Chondrocyte (in vitro differentiated cells): ENCODE data around the gene WNK1. TPM values are rescaled to one million over a fixed set of nuclear protein-coding genes. Genes with fewer than 3 reads are reported as not detected.

Source experiments
- DNase-seq: peaks from one replicate; pipeline ENCODE4 v3.0.0; 2021; ENCODE audit warnings: mixed read lengths, low spot score
- H3K27ac Mint-ChIP-seq: one replicate; pipeline ENCODE4 v1.8.0; 2021; ENCODE audit warnings: mild to moderate bottlenecking, moderate library complexity, mixed read lengths; ENCODE audit not compliant: unreplicated experiment
- H3K27me3 Mint-ChIP-seq: 2 replicates; pipeline ENCODE4 v1.8.0; 2021; ENCODE audit warnings: low read depth, mixed read lengths
- H3K36me3 Mint-ChIP-seq: 2 replicates; pipeline ENCODE4 v1.8.0; 2021; ENCODE audit warnings: low read depth, mixed read lengths
- H3K4me1 Mint-ChIP-seq: 2 replicates; pipeline ENCODE4 v1.8.0; 2021; ENCODE audit warnings: low read depth, mild to moderate bottlenecking, mixed read lengths
- H3K4me3 Mint-ChIP-seq: one replicate; pipeline ENCODE4 v1.8.0; 2021; ENCODE audit warnings: mild to moderate bottlenecking, moderate library complexity, mixed read lengths; ENCODE audit not compliant: unreplicated experiment
- H3K9me3 Mint-ChIP-seq: 2 replicates; pipeline ENCODE4 v1.8.0; 2021; ENCODE audit warnings: low read depth, mixed read lengths
- total RNA-seq: library from RNA; stranded (reverse); gene quantifications from 3 replicates; pipeline ENCODE4 v1.2.1, GENCODE V29; 2021
- TF ChIP-seq, protein P1 (sequence below): fragments of 200-600 bp; sonication (generic); IDR thresholded peaks from 2 replicates; pipeline ENCODE4 v1.5.0; 2021; ENCODE audit warnings: antibody characterized with exemption, mild to moderate bottlenecking, moderate library complexity

WNK1 gene
- total RNA-seq, 1 donor from 2014 or later = 163 TPM

DNA sequence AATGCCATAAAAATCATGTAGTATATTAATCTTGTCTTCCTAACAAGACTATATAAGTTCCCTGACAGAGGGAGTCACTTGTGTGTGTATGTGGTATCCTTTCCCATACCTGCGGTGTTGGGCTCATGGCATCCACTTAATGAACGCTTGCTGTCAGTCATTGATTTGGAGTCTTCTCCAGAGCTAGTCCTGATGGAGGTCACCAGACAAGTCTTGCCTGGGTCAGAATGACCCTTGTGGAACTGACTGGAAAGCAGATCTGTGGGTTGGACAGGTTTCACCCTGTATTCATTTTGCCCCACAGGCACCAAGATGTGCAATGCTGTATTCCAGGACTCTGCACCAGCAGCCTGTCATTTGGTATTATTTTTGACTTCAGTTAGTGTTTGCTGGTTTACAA is 27.3 kb upstream of the WNK1 start:
- Mint-ChIP-seq H3K4me3 (no peak overlapping the region), H3K27ac (no peak overlapping the region), H3K27me3 (no peaks in the 10 kb centered on the region), H3K9me3 (no peaks in the 10 kb centered on the region), H3K36me3 (no peaks in the 10 kb centered on the region), H3K4me1 (peaks cover 34% of the 10 kb centered on the region)
- TF ChIP-seq, protein P1, sequence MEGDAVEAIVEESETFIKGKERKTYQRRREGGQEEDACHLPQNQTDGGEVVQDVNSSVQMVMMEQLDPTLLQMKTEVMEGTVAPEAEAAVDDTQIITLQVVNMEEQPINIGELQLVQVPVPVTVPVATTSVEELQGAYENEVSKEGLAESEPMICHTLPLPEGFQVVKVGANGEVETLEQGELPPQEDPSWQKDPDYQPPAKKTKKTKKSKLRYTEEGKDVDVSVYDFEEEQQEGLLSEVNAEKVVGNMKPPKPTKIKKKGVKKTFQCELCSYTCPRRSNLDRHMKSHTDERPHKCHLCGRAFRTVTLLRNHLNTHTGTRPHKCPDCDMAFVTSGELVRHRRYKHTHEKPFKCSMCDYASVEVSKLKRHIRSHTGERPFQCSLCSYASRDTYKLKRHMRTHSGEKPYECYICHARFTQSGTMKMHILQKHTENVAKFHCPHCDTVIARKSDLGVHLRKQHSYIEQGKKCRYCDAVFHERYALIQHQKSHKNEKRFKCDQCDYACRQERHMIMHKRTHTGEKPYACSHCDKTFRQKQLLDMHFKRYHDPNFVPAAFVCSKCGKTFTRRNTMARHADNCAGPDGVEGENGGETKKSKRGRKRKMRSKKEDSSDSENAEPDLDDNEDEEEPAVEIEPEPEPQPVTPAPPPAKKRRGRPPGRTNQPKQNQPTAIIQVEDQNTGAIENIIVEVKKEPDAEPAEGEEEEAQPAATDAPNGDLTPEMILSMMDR = no peak
- DNase-seq = no peak

DNA sequence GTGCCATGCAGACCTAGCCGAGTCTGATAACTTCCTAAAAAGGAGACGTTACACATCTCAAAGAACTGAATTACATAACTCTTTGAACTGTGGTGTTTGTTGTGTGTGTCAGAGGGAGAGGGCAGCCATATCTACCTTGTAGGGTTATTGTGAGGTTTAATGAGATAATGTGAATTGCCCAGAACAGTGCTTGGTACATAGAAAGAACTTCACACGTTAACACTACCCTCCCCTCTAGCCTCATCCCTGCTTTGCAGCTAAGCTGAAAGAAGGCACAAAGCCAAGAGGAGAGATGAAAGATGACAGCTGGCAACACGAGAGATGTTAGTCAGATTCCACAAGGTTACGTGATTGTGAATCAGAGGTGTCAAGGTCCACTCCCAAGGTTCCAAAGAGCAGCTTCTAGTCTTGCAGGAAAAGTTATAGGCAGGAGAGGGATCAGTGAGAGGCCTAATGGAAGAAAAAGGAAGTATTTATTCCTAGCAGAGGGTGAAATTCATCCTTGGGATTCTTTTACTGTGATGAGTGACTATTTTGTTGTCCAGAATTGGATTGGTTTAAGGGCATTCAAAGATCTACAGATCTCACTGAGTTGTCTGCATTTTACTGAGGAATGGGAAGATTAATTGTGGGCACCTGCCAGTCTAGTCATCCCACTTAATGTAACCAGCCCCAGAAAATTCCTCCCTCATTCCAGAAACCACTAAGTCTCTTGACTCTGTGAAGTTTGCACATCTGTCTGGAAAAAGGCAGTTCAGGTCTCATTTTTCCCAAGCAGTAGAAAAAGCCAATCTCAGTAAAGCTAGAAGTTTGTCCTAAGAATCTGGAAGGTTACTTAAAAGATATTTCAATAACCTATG is 25.9 kb upstream of the WNK1 start:
- TF ChIP-seq, protein P1 = no peak
- no peaks in the 10 kb centered on the region for H3K27me3 Mint-ChIP-seq
- peaks cover 34% of the 10 kb centered on the region for H3K4me1 Mint-ChIP-seq
- no peak for DNase-seq
- H3K36me3 Mint-ChIP-seq = no peaks in the 10 kb centered on the region
- no peak overlapping the region for H3K27ac Mint-ChIP-seq
- H3K4me3 Mint-ChIP-seq = no peak overlapping the region
- no peaks in the 10 kb centered on the region for H3K9me3 Mint-ChIP-seq

DNA sequence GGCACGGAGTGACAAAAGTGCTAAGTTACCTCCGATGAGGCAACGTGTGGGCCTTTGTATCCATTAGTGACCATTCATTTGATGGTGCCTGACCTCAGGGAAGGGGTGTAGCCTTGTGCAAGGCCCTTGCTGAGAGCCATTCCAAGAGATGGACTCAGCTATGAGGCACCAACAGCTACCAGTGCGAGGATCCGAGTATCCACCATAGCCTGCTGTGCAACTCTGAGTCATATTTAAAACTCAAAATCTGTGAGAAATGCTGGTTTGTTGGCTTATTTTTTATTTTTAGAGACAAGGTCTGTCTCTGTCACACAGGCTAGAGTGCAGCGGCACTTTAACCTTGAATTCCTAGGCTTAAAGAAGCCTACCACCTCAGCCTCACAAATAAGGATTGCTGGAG is 25.1 kb upstream of the WNK1 start:
- Mint-ChIP-seq H3K36me3 (no peaks in the 10 kb centered on the region), H3K4me1 (peaks cover 33% of the 10 kb centered on the region), H3K4me3 (no peak overlapping the region), H3K27ac (peak overlapping the region; percentile 12), H3K9me3 (no peaks in the 10 kb centered on the region), H3K27me3 (no peaks in the 10 kb centered on the region)
- TF ChIP-seq, protein P1 = no peak
- no peak for DNase-seq

DNA sequence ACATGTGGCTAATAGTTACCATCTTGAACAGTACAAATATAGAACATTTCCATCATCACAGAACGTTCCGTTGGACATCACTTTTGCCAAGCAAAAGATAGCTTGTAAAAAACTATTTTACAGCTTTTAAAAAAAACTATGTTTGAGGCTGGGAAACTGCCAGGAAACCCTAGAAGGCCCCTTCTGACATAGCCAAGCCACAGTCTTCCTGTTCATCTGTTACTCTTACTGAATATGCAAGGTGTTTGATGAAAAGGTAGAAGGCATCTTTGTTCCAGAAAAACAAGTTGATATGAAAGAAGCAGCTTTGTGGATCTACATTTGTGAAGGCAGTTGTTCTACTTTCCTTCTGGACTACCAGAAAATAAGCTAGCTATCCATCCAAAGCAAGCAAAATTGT is 23.6 kb upstream of the WNK1 start:
- TF ChIP-seq, protein P1 = no peak
- Mint-ChIP-seq H3K9me3 (no peaks in the 10 kb centered on the region), H3K4me1 (peaks cover 30% of the 10 kb centered on the region), H3K36me3 (no peaks in the 10 kb centered on the region), H3K4me3 (no peak overlapping the region), H3K27ac (no peak overlapping the region), H3K27me3 (no peaks in the 10 kb centered on the region)
- no peak for DNase-seq

DNA sequence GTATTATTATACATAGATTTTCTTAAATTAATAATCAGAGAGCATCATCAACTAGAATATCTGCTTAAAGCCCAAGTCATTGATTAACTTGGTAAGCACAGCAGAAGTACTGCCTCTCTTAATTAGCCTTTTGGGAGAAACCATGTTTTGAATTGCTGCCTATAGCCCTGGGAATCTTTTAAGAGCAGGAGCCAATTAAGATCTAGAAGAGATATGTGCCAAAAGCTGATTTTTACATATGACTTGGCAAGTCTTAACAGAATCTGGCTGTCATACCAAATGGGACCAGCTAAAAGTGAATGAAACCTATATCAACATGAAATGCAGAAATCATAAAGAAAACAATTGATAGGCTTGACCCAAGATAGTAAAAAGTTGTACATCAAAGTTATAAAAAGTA is 23.2 kb upstream of the WNK1 start:
- peaks cover 26% of the 10 kb centered on the region for H3K4me1 Mint-ChIP-seq

More for the DNA sequence above, 23.2 kb upstream of the WNK1 start:
- TF ChIP-seq, protein P1 = no peak
- Mint-ChIP-seq H3K36me3 (no peaks in the 10 kb centered on the region), H3K27ac (no peak overlapping the region), H3K4me3 (no peak overlapping the region), H3K9me3 (no peaks in the 10 kb centered on the region), H3K27me3 (no peaks in the 10 kb centered on the region)
- no peak for DNase-seq
